ENCODE results near the gene CMC2. TPM values are rescaled to one million over a fixed set of nuclear protein-coding genes. Genes with fewer than 3 reads are reported as not detected.

CMC2 gene
- total and polyA plus RNA-seq, 9 of the 15 experiments (the other 6 are each of a cell fraction or from before 2014, with no cell fraction given), result 122 to 501 (median 172) TPM

GRCh38 chr16:80938004-80938878 is 68.4 kb downstream of the CMC2 start (continued):
- no peak for TF ChIP-seq ZNF318 (IDR thresholded peaks at IDR 0.05; ENCODE audit: borderline replicate concordance in 1 of 2, low read depth in 1 of 2)
- TF ChIP-seq HMGXB4 (CRISPR knock-in tag; IDR thresholded peaks at IDR 0.05), result no peak
- no peak for TF ChIP-seq NELFE (IDR thresholded peaks at IDR 0.05; ENCODE audit: insufficient read depth, insufficient read length)
- TF ChIP-seq ZNF175 (CRISPR knock-in tag; IDR thresholded peaks at IDR 0.05; ENCODE audit: low read depth), result peak; percentile 31; the same call in 1 of the 2 replicates
- no peak for TF ChIP-seq BCL6 (CRISPR knock-in tag; IDR thresholded peaks at IDR 0.05)
- TF ChIP-seq UBTF (IDR thresholded peaks at IDR 0.05; ENCODE audit: borderline replicate concordance in 1 of 2, low read depth in 2 of 2, low read length in 2 of 2), result no peak
- peak; percentile 80 for TF ChIP-seq RAD51 (IDR thresholded peaks at IDR 0.05; ENCODE audit: borderline replicate concordance, low read depth)
- peak; percentile 35; the same call in 1 of the 2 replicates for TF ChIP-seq USF1 (CRISPR knock-in tag; IDR thresholded peaks at IDR 0.05)
- no peak for TF ChIP-seq ZNF133 (CRISPR knock-in tag; IDR thresholded peaks at IDR 0.05)
- TF ChIP-seq ZNF217 (CRISPR knock-in tag; IDR thresholded peaks at IDR 0.05), result no peak
- TF ChIP-seq GTF2F1 (IDR thresholded peaks at IDR 0.05; ENCODE audit: low read depth, low read length), result no peak
- TF ChIP-seq SMAD4 (CRISPR knock-in tag; conservative IDR thresholded peaks at IDR 0.05), result no peak
- TF ChIP-seq ZNF695 (CRISPR knock-in tag; IDR thresholded peaks at IDR 0.05), result no peak
